ENCODE measurements around the gene SNX3.
A peak's percentile ranks its signal among the peaks of the same experiment; 100 is the strongest.

SNX3 gene

GRCh38 chr6:108302386-108302785 is 41.5 kb upstream of the SNX3 start:
- Histone ChIP-seq H3F3A (ENCODE audit: insufficient read depth, low read length) (no peaks in the 10 kb centered on the region), H3K36me3 (ENCODE audit: insufficient read depth, low read length) (no peaks in the 10 kb centered on the region), H3K27me3 (ENCODE audit: insufficient read depth, low read length) (no peaks in the 10 kb centered on the region), H2AFZ (ENCODE audit: low read length) (no peak overlapping the region), H3K9me3 (ENCODE audit: low read length) (no peaks in the 10 kb centered on the region), H3K79me2 (ENCODE audit: insufficient read depth, low read length) (no peaks in the 10 kb centered on the region), H3K4me1 (ENCODE audit: insufficient read depth, low read length, severe bottlenecking) (no peaks in the 10 kb centered on the region), H3K4me2 (ENCODE audit: low read length) (no peak overlapping the region), H3K27ac (ENCODE audit: low read depth, low read length, poor library complexity, severe bottlenecking) (no peak overlapping the region), H3K9me2 (ENCODE audit: low read depth, low read length) (no peaks in the 10 kb centered on the region), H3K4me3 (ENCODE audit: low read depth, low read length, poor library complexity, severe bottlenecking) (no peak overlapping the region), H4K20me1 (ENCODE audit: insufficient read depth, low read length) (no peaks in the 10 kb centered on the region), H3K9ac (ENCODE audit: low read length) (no peak overlapping the region)
- TF ChIP-seq EZH2 (IDR thresholded peaks at IDR 0.05; ENCODE audit: borderline replicate concordance, low read length) (no peak), CTCF (IDR thresholded peaks at IDR 0.05; ENCODE audit: low read length) (no peak)

- Histone ChIP-seq H3K79me2 (ENCODE audit: insufficient read depth, low read length) (0 out of 2 replicates have a peak, but pooled peaks cover 8% of the 10 kb centered on the region), H3K9me3 (ENCODE audit: low read length) (no peaks in the 10 kb centered on the region), H3K9me2 (ENCODE audit: low read depth, low read length) (no peaks in the 10 kb centered on the region), H3K9ac (ENCODE audit: low read length) (peak overlapping the region; percentile 92), H3K36me3 (ENCODE audit: insufficient read depth, low read length) (no peaks in the 10 kb centered on the region), H3K4me1 (ENCODE audit: insufficient read depth, low read length, severe bottlenecking) (peaks cover 18% of the 10 kb centered on the region), H4K20me1 (ENCODE audit: insufficient read depth, low read length) (no peaks in the 10 kb centered on the region), H2AFZ (ENCODE audit: low read length) (peak overlapping the region; percentile 53), H3K27me3 (ENCODE audit: insufficient read depth, low read length) (no peaks in the 10 kb centered on the region), H3F3A (ENCODE audit: insufficient read depth, low read length) (peaks cover 4% of the 10 kb centered on the region; the same call in 1 of the 2 replicates), H3K4me3 (ENCODE audit: low read depth, low read length, poor library complexity, severe bottlenecking) (peak overlapping the region; percentile 82), H3K4me2 (ENCODE audit: low read length) (peak overlapping the region; percentile 87), H3K27ac (ENCODE audit: low read depth, low read length, poor library complexity, severe bottlenecking) (peak overlapping the region; percentile 90)
- TF ChIP-seq CTCF (IDR thresholded peaks at IDR 0.05; ENCODE audit: low read length) (no peak), EZH2 (IDR thresholded peaks at IDR 0.05; ENCODE audit: borderline replicate concordance, low read length) (no peak)
Measured at GRCh38 chr6:108295676-108296075, 34.8 kb upstream of the SNX3 start.

- Histone ChIP-seq H2AFZ (ENCODE audit: low read length) (peak within 1 kb of the TSS; percentile 53), H3K27ac (ENCODE audit: low read depth, low read length, poor library complexity, severe bottlenecking) (peak within 1 kb of the TSS; percentile 90), H3K9me2 (ENCODE audit: low read depth, low read length) (no peaks in the 10 kb centered on the region), H3K79me2 (ENCODE audit: insufficient read depth, low read length) (0 out of 2 replicates have a peak, but pooled peaks cover 8% of the 10 kb centered on the region), H3K9ac (ENCODE audit: low read length) (peak within 1 kb of the TSS; percentile 92), H4K20me1 (ENCODE audit: insufficient read depth, low read length) (no peaks in the 10 kb centered on the region), H3K4me3 (ENCODE audit: low read depth, low read length, poor library complexity, severe bottlenecking) (peak within 1 kb of the TSS; percentile 82), H3K4me1 (ENCODE audit: insufficient read depth, low read length, severe bottlenecking) (peaks cover 18% of the 10 kb centered on the region), H3K4me2 (ENCODE audit: low read length) (peak within 1 kb of the TSS; percentile 87), H3F3A (ENCODE audit: insufficient read depth, low read length) (peaks cover 4% of the 10 kb centered on the region; the same call in 1 of the 2 replicates), H3K27me3 (ENCODE audit: insufficient read depth, low read length) (no peaks in the 10 kb centered on the region), H3K9me3 (ENCODE audit: low read length) (no peaks in the 10 kb centered on the region), H3K36me3 (ENCODE audit: insufficient read depth, low read length) (no peaks in the 10 kb centered on the region)
- no peak for TF ChIP-seq CTCF (IDR thresholded peaks at IDR 0.05; ENCODE audit: low read length)
- no peak for TF ChIP-seq EZH2 (IDR thresholded peaks at IDR 0.05; ENCODE audit: borderline replicate concordance, low read length)
Measured at GRCh38 chr6:108294727-108295625, 34.1 kb upstream of the SNX3 start, which contains the start of gene AFG1L. Gene AFG1L, plus strand, starts transcription at chr6:108295054. Its CDS starts 26 bp downstream, at chr6:108295080.

All from OCI-LY1 (cell line).